ENCODE measurements around the gene HLA-F.

Gene HLA-F

DNA sequence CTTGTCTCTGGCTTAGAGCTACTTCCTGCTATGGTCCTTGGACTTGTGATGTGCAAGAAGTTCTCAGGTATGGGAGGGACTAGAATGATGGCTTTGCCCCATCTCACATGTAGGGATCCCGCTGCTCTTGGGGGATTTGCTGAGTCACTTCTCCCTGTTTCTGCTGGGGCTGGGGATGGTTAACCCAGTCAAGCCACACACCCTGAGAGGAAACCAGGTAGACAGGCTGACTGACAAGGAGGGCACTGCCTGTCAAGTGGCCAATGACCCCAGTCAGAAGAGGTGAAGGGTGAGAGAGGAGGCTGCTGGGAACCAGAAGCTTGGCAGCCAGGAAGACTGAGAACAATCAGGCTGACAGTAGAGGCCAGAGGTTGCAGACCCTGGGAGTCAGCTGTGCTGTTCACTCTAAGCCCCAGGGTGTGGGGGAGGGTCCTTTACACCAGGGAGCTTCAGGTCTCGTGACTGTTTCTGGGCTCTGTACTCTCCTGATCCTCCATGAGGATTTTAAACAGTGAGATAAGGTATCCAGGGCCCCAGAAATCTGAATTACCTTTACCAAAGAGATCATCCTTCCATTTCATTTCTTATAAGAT lies 34.6 kb downstream of the HLA-F start:
- DNase-seq (ENCODE audit: low spot score): no peak
- no peak overlapping the region for H3K27ac ChIP-seq (ENCODE audit: poor library complexity, severe bottlenecking)
- no peaks in the 10 kb centered on the region for H3K27me3 ChIP-seq (ENCODE audit: insufficient read depth, poor library complexity, severe bottlenecking)
- peaks cover 11% of the 10 kb centered on the region for H3K4me1 ChIP-seq (ENCODE audit: insufficient read depth, poor library complexity, severe bottlenecking)
- no peak overlapping the region for H3K4me3 ChIP-seq (ENCODE audit: severe bottlenecking)
- TF ChIP-seq, protein P1, sequence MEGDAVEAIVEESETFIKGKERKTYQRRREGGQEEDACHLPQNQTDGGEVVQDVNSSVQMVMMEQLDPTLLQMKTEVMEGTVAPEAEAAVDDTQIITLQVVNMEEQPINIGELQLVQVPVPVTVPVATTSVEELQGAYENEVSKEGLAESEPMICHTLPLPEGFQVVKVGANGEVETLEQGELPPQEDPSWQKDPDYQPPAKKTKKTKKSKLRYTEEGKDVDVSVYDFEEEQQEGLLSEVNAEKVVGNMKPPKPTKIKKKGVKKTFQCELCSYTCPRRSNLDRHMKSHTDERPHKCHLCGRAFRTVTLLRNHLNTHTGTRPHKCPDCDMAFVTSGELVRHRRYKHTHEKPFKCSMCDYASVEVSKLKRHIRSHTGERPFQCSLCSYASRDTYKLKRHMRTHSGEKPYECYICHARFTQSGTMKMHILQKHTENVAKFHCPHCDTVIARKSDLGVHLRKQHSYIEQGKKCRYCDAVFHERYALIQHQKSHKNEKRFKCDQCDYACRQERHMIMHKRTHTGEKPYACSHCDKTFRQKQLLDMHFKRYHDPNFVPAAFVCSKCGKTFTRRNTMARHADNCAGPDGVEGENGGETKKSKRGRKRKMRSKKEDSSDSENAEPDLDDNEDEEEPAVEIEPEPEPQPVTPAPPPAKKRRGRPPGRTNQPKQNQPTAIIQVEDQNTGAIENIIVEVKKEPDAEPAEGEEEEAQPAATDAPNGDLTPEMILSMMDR (IDR thresholded peaks at IDR 0.05; ENCODE audit: poor library complexity, severe bottlenecking): no peak
- H3K9me3 ChIP-seq (ENCODE audit: severe bottlenecking): no peaks in the 10 kb centered on the region
- H3K36me3 ChIP-seq (ENCODE audit: low read depth): no peaks in the 10 kb centered on the region
- no peak for ATAC-seq (ENCODE audit: low read depth)

DNA sequence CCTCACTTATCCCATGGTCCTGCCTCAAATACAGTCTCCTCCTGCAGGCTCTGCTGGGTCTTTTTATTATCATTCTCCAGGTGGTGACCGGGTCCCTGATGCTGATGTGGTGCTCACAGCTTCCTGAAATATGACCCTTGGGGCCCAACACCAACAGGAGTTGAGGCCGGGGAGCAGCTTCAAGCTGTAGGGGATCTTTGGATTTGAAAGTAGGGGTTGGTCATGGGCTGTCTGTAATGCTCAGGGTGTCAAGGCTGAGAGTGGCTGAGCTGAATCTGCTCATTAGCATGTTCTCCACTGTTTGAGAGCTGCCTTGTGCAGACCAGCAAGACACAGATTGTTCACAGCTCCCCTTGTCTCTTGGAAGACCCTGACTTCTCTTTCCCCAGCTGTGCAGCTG lies 35.5 kb downstream of the HLA-F start:
- H3K4me1 ChIP-seq (ENCODE audit: insufficient read depth, poor library complexity, severe bottlenecking): peaks cover 16% of the 10 kb centered on the region
- DNase-seq (ENCODE audit: low spot score) (no peak), ATAC-seq (ENCODE audit: low read depth) (no peak)
- H3K36me3 ChIP-seq (ENCODE audit: low read depth): no peaks in the 10 kb centered on the region
- TF ChIP-seq, protein P1 (IDR thresholded peaks at IDR 0.05; ENCODE audit: poor library complexity, severe bottlenecking): no peak
- no peak overlapping the region for H3K4me3 ChIP-seq (ENCODE audit: severe bottlenecking)
- no peak overlapping the region for H3K27ac ChIP-seq (ENCODE audit: poor library complexity, severe bottlenecking)
- H3K27me3 ChIP-seq (ENCODE audit: insufficient read depth, poor library complexity, severe bottlenecking): no peaks in the 10 kb centered on the region
- H3K9me3 ChIP-seq (ENCODE audit: severe bottlenecking): no peaks in the 10 kb centered on the region

DNA sequence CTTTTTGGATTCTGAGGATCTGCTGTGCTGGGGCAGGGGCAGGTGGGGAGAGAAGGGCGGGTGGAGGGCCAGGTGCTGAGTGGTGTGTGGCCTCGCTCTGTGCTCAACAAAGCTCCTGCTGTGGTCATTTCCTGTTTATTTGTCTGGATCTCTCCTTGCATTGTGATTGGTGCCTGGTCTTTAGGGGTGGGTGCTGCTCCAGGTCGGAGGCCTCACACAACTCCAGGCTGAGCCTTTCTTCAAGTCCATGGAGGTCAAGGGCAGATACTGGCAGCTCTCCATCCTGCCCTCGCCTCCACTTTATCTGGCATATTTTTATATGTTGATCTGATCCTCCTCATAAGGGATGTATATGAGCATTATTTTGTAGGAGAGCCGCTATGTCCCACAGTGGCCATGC lies 36.2 kb downstream of the HLA-F start:
- Histone ChIP-seq H3K4me1 (ENCODE audit: insufficient read depth, poor library complexity, severe bottlenecking) (peaks cover 22% of the 10 kb centered on the region), H3K4me3 (ENCODE audit: severe bottlenecking) (no peak overlapping the region), H3K27ac (ENCODE audit: poor library complexity, severe bottlenecking) (no peak overlapping the region), H3K9me3 (ENCODE audit: severe bottlenecking) (no peaks in the 10 kb centered on the region), H3K27me3 (ENCODE audit: insufficient read depth, poor library complexity, severe bottlenecking) (no peaks in the 10 kb centered on the region), H3K36me3 (ENCODE audit: low read depth) (no peaks in the 10 kb centered on the region)
- TF ChIP-seq, protein P1 (IDR thresholded peaks at IDR 0.05; ENCODE audit: poor library complexity, severe bottlenecking): no peak
- DNase-seq (ENCODE audit: low spot score) (no peak), ATAC-seq (ENCODE audit: low read depth) (no peak)

DNA sequence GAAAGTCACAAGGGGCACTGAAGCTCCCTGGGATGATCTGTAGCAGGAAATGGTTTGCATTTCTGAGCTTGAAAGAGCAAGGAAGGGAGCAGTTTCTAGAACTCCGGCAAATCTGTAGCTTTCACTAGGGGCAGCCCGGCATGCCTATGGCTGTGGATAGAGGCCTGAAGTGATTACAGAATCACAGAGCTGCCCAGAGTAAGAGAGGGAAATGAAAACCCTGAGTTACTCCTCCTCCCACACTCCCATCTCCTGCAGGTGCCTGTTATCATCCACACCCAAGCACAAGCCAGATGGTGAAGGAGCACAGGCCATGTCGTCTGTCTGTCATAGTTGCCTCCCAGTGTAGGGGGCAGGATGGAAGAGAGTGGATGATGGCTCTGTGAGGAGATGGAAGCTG lies 37.1 kb downstream of the HLA-F start:
- H3K4me1 ChIP-seq (ENCODE audit: insufficient read depth, poor library complexity, severe bottlenecking): peaks cover 31% of the 10 kb centered on the region
- no peak for DNase-seq (ENCODE audit: low spot score)
- H3K4me3 ChIP-seq (ENCODE audit: severe bottlenecking): no peak overlapping the region
- H3K9me3 ChIP-seq (ENCODE audit: severe bottlenecking): no peaks in the 10 kb centered on the region
- no peaks in the 10 kb centered on the region for H3K36me3 ChIP-seq (ENCODE audit: low read depth)
- no peaks in the 10 kb centered on the region for H3K27me3 ChIP-seq (ENCODE audit: insufficient read depth, poor library complexity, severe bottlenecking)
- TF ChIP-seq, protein P1 (IDR thresholded peaks at IDR 0.05; ENCODE audit: poor library complexity, severe bottlenecking): no peak
- ATAC-seq (ENCODE audit: low read depth): no peak
- peak overlapping the region; percentile 23 for H3K27ac ChIP-seq (ENCODE audit: poor library complexity, severe bottlenecking)

DNA sequence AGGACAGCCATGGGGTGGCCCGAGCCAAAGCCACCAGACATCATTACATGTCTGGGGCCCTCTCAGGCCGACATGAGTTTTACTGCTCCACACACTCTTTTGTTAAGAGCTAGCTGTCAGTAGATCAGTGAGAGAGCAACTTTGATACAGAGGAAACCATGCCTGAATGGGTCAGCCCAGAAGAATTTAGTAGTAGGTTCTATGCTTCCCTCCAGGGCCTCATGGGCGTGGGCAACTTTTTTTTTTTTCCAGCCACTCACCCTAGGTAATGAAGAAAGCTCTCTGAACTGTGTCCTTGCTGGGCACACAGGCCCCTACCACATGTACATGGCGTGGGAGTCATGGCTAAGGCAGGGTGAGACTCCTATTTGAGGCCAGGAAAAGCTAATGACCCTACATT lies 38.8 kb downstream of the HLA-F start:
- Histone ChIP-seq H3K9me3 (ENCODE audit: severe bottlenecking) (no peaks in the 10 kb centered on the region), H3K4me3 (ENCODE audit: severe bottlenecking) (no peak overlapping the region), H3K36me3 (ENCODE audit: low read depth) (no peaks in the 10 kb centered on the region), H3K27me3 (ENCODE audit: insufficient read depth, poor library complexity, severe bottlenecking) (no peaks in the 10 kb centered on the region), H3K4me1 (ENCODE audit: insufficient read depth, poor library complexity, severe bottlenecking) (peaks cover 31% of the 10 kb centered on the region), H3K27ac (ENCODE audit: poor library complexity, severe bottlenecking) (peak overlapping the region; percentile 96)
- ATAC-seq (ENCODE audit: low read depth): no peak
- TF ChIP-seq, protein P1 (IDR thresholded peaks at IDR 0.05; ENCODE audit: poor library complexity, severe bottlenecking): no peak
- DNase-seq (ENCODE audit: low spot score): no peak

All from RWPE2 (cell line).